Omental fat pad (tissue), 4 donors: ENCODE data around the gene ADAM22. TPM values are rescaled to one million over a fixed set of nuclear protein-coding genes. Genes with fewer than 3 reads are reported as not detected.
"Not testable (repeated sequence)": the region's sequence is repeated elsewhere in the genome, so short reads cannot be mapped to it uniquely, and the experiment has no call there.

Source experiments
- ATAC-seq: fragments of 150-250 bp; one replicate; pipeline ENCODE4 v1.9.1; 2016; ENCODE audit warnings: mild to moderate bottlenecking, moderate library complexity; ENCODE audit not compliant: low FRiP score
- DNase-seq: peaks from one replicate; pipeline ENCODE4 v3.0.0-alpha.2; 2019; ENCODE audit warnings: low spot score
- CTCF ChIP-seq, 3 donors: fragments of 450-650 bp; IDR thresholded peaks; one replicate each; pipeline ENCODE4 v1.5.1; 2016 to 2017; ENCODE audit warnings: antibody characterized with exemption in 3 of 3, mild to moderate bottlenecking in 3 of 3, moderate library complexity in 2 of 3
- total RNA-seq, 4 donors: library from RNA; depleted of rRNA; stranded (reverse); fragments of >200 nt; gene quantifications; one replicate each; pipeline ENCODE4 v1.1.0, GENCODE V29; 2016

ADAM22 gene
- total RNA-seq, 4 donors from 2014 or later: 0.82 to 7.3 (median 3.4) TPM

- no peak for ATAC-seq
- TF ChIP-seq CTCF (IDR thresholded peaks at IDR 0.05): no peak
- DNase-seq: no peak
Observed at GRCh38 chr7:88151119-88151790, 217.2 kb downstream of the ADAM22 start.

GRCh38 chr7:88153378-88153777 lies 219.3 kb downstream of the ADAM22 start:
- ATAC-seq (no peak), DNase-seq (no peak)
- no peak for TF ChIP-seq CTCF (IDR thresholded peaks at IDR 0.05)

- no peak for TF ChIP-seq CTCF (IDR thresholded peaks at IDR 0.05)
- DNase-seq (no peak), ATAC-seq (no peak)
Observed at GRCh38 chr7:88155756-88156155, 221.7 kb downstream of the ADAM22 start.

GRCh38 chr7:88156356-88156755 lies 222.3 kb downstream of the ADAM22 start:
- no peak for TF ChIP-seq CTCF (IDR thresholded peaks at IDR 0.05)
- DNase-seq (no peak), ATAC-seq (no peak)

- not testable (repeated sequence) for ATAC-seq, DNase-seq
Observed at GRCh38 chr7:88159741-88160140, 225.7 kb downstream of the ADAM22 start.

GRCh38 chr7:88165697-88166096 lies 231.6 kb downstream of the ADAM22 start:
- DNase-seq (no peak), ATAC-seq (no peak)
- TF ChIP-seq CTCF (IDR thresholded peaks at IDR 0.05): no peak

GRCh38 chr7:88167223-88167622 lies 233.2 kb downstream of the ADAM22 start:
- no peak for TF ChIP-seq CTCF (IDR thresholded peaks at IDR 0.05)
- ATAC-seq (no peak), DNase-seq (no peak)
